ENCODE measurements around the gene CORO2A. TPM values are rescaled to one million over a fixed set of nuclear protein-coding genes. Genes with fewer than 3 reads are reported as not detected.

Gene CORO2A
- total and polyA plus RNA-seq, 2 donors (not counting 3 experiments of a cell fraction or from before 2014, with no cell fraction given) = 0.35 to 0.53 TPM

DNA sequence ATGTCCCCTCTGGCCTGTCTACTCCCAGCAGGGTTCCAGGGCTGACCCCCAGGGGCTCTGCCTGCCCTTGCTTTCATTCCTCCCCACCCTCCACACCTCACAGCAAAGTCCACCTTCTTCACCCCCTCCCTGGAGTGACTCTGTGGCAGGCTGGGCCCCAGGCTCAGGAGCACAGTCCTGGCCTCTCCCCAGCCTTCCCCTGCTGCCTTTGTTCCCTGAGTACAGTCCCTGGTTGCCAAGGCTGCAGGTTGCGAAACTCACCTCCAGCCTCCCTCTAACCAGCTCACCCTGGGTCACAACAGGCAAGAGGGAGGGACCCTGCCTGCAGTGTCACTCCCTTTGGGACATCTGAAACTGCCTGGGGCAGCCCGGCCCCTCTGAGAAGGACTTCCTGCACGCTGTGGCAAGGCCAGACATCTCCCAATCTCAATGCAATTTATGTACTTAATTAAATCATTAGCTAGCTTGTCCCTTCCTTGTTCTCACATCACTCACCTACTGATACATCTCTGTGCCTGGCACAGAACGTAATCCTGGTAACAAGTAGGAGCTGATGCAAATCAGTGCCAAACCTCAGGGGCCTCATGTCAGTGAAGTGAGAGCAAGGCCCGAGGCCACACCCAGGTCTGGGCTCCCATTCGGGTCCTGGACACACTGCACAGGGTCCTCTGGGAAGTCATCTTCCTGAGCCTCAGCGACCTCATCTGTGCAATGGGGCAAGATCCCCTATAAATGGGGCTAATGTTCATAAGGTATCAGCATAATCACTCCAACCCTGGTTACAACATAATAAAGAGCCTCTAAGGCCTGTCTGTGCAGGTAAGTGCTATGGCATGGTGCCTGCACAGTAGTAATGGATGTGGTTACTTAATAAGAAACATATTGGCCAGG, 46.1 kb downstream of the CORO2A start:
- Histone ChIP-seq H3K9ac (replicated peaks; ENCODE audit: extremely low read depth, insufficient read depth, low read length) (no peak overlapping the region), H3K9me3 (replicated peaks; ENCODE audit: control insufficient read depth, insufficient read depth, low read length) (no peaks in the 10 kb centered on the region), H2AFZ (ENCODE audit: low read depth, low read length) (no peak overlapping the region), H3K4me1 (ENCODE audit: control insufficient read depth, extremely low read depth, insufficient read depth, low read length) (no peaks in the 10 kb centered on the region), H3K27ac (ENCODE audit: insufficient read depth, low read depth, low read length) (no peak overlapping the region), H3K9me1 (replicated peaks; ENCODE audit: control insufficient read depth, extremely low read depth, insufficient read depth, low read length) (no peaks in the 10 kb centered on the region), H3K4me3 (replicated peaks in 1 of 3; ENCODE audit: insufficient read depth in 1 of 3, low read depth in 1 of 3, low read length in 3 of 3) (no peak overlapping the region), H3K4me2 (ENCODE audit: insufficient read depth, low read length) (no peak overlapping the region), H3K36me3 (ENCODE audit: control insufficient read depth in 2 of 2, extremely low read depth in 1 of 2, insufficient read depth in 2 of 2, low read length in 2 of 2) (no peaks in the 10 kb centered on the region), H4K20me1 (replicated peaks; ENCODE audit: control insufficient read depth, extremely low read depth, insufficient read depth, low read length) (no peaks in the 10 kb centered on the region), H3K27me3 (ENCODE audit: control insufficient read depth in 2 of 2, insufficient read depth in 2 of 2, low read length in 2 of 2) (peaks cover 0 to 2% of the 10 kb centered on the region in 2 experiments), H3K79me2 (ENCODE audit: control insufficient read depth, insufficient read depth, low read length) (no peaks in the 10 kb centered on the region)
- intact Hi-C loops (cut with micrococcal nuclease) (no loop called here), dilution Hi-C loops (cut with MboI; ENCODE audit: extremely low pct_ligation_motif_present, low sequenced_read_pairs) (no loop called here)
- no peak for DNase-seq (ENCODE audit: low read depth, low spot score)
- POLR2A ChIA-PET = no interaction called here
- no peak for FAIRE-seq
- no TSS peak for BruUV-seq (replicated peaks)
- CTCF ChIA-PET = interaction anchor here (1.1 kb wide), 1 partner anchor 26 kb away, joined by 3 read pairs; no protein-coding TSS in a partner anchor
- TF ChIP-seq, protein P1, sequence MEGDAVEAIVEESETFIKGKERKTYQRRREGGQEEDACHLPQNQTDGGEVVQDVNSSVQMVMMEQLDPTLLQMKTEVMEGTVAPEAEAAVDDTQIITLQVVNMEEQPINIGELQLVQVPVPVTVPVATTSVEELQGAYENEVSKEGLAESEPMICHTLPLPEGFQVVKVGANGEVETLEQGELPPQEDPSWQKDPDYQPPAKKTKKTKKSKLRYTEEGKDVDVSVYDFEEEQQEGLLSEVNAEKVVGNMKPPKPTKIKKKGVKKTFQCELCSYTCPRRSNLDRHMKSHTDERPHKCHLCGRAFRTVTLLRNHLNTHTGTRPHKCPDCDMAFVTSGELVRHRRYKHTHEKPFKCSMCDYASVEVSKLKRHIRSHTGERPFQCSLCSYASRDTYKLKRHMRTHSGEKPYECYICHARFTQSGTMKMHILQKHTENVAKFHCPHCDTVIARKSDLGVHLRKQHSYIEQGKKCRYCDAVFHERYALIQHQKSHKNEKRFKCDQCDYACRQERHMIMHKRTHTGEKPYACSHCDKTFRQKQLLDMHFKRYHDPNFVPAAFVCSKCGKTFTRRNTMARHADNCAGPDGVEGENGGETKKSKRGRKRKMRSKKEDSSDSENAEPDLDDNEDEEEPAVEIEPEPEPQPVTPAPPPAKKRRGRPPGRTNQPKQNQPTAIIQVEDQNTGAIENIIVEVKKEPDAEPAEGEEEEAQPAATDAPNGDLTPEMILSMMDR (IDR thresholded peaks at IDR 0.05; ENCODE audit: extremely low read depth in 1 of 2, insufficient read depth in 1 of 2, low read depth in 1 of 2, low read length in 2 of 2) = no peak
- TF ChIP-seq POLR2A (IDR thresholded peaks at IDR 0.05; ENCODE audit: low read depth, low read length) = no peak
- no peak for TF ChIP-seq JUN (IDR thresholded peaks at IDR 0.05; ENCODE audit: borderline replicate concordance, insufficient read depth, insufficient read length, low read depth)
- no peak for TF ChIP-seq POLR2AphosphoS5 (IDR thresholded peaks at IDR 0.05; ENCODE audit: insufficient read depth, low read depth, low read length)
- TF ChIP-seq FOS (IDR thresholded peaks at IDR 0.05; ENCODE audit: borderline replicate concordance, insufficient read depth, low read length) = no peak
- TF ChIP-seq GATA2 (IDR thresholded peaks at IDR 0.05; ENCODE audit: insufficient read depth, insufficient read length, low read depth, low read length) = no peak
- TF ChIP-seq EZH2 (IDR thresholded peaks at IDR 0.05; ENCODE audit: borderline replicate concordance, low read depth, low read length, severe bottlenecking) = no peak
- TF ChIP-seq, protein P2, sequence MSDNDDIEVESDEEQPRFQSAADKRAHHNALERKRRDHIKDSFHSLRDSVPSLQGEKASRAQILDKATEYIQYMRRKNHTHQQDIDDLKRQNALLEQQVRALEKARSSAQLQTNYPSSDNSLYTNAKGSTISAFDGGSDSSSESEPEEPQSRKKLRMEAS (IDR thresholded peaks at IDR 0.05; ENCODE audit: insufficient read depth, insufficient read length) = no peak
- TF ChIP-seq MYC (IDR thresholded peaks at IDR 0.05; ENCODE audit: low read depth, low read length) = no peak
